Head of caudate nucleus (tissue), 42 donors: ENCODE results near the gene NAP1L2.
"Not testable (repeated sequence)": the region's sequence is repeated elsewhere in the genome, so short reads cannot be mapped to it uniquely, and the experiment has no call there.

ENCODE experiments used
- DNase-seq, 42 donors: peaks; one replicate each; pipeline versions ENCODE4 v3.0.0 to v3.0.0-alpha.2; 2020 to 2021; ENCODE audit warnings: mixed read lengths in 7 of 42
- intact Hi-C: fragments of 100-400 bp; cut with DNase I; formaldehyde crosslinking; loops from one replicate; pipeline ENCODE4 v1.15.0; 2022

The NAP1L2 gene, protein sequence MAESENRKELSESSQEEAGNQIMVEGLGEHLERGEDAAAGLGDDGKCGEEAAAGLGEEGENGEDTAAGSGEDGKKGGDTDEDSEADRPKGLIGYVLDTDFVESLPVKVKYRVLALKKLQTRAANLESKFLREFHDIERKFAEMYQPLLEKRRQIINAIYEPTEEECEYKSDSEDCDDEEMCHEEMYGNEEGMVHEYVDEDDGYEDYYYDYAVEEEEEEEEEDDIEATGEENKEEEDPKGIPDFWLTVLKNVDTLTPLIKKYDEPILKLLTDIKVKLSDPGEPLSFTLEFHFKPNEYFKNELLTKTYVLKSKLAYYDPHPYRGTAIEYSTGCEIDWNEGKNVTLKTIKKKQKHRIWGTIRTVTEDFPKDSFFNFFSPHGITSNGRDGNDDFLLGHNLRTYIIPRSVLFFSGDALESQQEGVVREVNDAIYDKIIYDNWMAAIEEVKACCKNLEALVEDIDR

DNA sequence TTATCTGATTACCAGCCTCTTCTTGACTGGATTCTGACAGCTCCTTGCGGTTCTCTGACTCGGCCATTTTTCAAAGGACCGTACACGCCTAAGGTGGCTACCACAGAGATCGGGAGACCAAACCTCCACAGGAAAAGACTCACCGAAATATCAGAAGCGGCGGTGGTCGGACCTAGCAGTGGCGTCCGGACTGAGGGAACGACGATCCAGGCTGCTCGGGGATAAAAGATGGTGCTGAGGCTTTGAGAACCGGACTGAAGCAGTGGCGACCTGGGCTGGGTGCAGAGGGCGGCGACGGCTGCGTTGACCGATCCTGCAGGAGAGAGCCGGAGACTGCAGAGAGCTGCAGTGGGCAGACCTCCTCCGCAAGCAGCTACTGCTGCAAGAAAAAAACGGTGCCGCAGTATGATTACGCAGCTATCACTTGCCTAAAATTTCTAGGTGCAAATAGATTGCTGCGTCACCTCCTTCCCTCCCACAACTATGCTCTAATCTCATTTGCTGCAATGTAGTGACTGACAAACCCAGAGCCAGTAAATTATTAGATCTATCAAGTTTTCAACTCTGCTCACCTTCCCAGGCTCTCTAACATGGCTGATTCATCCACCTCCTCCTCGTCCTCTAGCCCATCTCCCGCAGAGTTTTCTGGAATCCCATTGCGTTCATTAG, at the start of gene NAP1L2:
Gene NAP1L2, minus strand, starts transcription at position 426 of the 669 bp plus-strand sequence. Its CDS starts 359 bp downstream, at position 67.
- peak; percentile 15 to 80 (median 51) for DNase-seq
- intact Hi-C loops, result no loop called here

DNA sequence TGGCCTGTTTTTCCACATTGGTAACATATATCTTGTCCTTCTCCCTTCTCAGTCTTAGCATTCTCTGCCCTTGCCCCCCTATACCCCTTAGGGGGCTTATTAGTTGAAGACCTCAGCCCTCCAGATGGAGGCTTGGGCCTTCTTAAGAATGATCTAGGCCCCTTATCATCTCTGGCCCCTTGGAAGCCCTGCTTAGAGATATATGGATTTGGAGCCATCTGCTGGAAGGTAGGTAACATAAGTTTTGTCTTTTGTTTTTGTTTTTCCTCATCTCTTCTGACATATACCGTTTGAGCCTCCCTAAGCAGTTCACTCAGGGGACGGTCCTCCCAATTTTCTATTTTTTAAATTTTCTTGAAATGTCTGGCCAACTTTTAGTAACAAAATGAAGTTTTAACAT, 48.3 kb upstream of the NAP1L2 start:
- no peak for DNase-seq
- intact Hi-C loops, result no loop called here

DNA sequence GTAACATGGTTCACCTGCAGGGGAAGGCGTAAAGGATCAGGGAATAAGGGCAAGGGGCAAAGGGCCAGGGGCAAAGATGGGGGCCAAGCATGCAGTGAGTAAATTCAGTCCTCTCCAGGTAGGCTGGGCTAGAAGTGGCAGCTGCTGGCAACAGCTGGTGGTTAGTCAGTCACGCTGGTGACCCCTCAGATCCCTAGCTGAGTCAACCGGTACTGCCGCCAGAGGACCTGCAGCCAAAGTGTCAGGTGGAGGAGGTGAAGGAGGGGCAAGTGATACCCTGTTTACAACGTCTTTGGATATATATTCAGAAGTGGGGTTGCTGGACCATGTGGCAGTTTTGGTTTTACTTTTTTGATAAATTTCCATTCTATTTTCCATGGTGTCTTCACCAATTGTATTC, 24.6 kb upstream of the NAP1L2 start:
- intact Hi-C loops, result no loop called here
- DNase-seq, result no peak

DNA sequence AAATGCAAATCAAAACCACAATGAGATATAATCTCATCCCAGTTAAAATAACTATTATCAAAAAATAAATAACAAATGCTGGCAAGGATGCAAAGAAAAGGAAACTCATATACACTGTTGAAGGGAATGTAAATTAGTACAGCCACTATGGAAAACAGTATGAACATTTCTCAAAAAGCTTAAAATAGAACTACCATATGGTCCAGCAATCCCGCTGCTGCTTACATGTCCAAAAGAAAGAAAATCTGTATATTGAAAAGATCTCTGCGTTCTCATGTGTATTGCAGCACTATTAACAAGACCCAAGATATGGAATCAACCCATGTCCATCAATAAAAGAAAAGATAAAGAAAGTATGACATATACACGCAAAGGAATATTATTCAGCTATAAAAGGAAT, 3.0 kb upstream of the NAP1L2 start:
- no peak for DNase-seq
- intact Hi-C loops, result no loop called here

DNA sequence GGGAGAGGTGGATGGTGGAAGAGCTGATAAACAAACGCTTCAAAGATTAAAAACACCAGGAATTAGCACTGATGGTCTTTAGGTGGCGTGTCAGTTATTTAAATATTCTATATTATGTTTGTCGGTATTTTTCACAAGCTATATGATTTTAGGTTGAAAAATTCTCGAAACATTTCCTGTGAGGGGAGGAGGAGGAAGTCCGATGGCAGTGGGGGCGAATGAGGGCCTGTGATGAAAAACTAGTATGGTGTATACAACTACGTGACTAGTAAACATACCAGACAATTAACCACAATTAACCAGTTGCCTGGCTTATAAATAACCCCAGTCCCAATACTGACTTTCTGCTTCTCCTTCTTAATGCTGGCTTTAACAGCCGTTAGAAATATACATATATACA, 595 bp upstream of the NAP1L2 start:
- DNase-seq, result no peak
- intact Hi-C loops, result no loop called here

DNA sequence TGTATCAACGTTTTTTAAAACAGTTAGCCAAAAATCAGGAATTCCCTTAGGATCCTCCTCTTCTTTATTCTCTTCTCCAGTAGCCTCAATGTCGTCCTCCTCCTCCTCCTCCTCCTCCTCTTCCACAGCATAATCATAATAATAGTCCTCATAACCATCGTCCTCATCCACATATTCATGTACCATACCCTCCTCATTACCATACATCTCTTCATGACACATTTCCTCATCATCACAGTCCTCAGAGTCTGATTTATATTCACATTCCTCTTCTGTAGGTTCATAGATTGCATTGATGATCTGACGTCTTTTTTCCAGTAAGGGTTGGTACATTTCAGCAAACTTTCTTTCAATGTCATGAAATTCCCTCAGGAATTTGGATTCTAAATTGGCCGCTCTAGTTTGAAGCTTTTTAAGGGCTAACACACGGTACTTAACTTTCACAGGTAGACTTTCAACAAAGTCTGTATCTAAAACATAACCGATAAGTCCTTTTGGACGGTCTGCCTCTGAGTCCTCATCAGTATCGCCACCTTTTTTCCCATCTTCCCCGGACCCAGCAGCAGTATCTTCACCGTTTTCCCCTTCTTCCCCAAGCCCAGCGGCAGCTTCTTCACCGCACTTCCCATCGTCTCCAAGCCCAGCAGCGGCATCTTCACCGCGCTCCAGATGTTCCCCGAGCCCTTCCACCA, 771 bp downstream of the NAP1L2 start:
- intact Hi-C loops, result no loop called here
- peak in 19 of 42 donors; percentile 3 to 43 (median 14) for DNase-seq

DNA sequence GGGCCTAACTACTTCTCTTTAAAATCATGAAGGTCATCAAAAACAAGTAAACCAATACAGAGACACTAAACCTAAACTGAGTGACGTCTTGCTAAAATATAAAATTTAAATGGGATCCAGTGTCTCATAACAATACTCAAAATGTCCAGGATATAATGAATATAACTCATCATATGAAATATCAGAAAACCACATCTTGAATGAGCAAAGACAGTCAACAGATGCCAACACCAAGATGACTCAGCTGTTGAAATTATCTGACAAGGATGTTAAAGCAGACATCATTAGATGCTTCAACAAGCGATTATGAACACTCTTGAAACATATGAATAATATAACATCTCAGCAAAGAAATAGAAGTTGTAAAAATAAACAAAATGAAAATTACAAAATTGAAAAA, 8.3 kb downstream of the NAP1L2 start:
- no peak for DNase-seq
- intact Hi-C loops, result no loop called here

DNA sequence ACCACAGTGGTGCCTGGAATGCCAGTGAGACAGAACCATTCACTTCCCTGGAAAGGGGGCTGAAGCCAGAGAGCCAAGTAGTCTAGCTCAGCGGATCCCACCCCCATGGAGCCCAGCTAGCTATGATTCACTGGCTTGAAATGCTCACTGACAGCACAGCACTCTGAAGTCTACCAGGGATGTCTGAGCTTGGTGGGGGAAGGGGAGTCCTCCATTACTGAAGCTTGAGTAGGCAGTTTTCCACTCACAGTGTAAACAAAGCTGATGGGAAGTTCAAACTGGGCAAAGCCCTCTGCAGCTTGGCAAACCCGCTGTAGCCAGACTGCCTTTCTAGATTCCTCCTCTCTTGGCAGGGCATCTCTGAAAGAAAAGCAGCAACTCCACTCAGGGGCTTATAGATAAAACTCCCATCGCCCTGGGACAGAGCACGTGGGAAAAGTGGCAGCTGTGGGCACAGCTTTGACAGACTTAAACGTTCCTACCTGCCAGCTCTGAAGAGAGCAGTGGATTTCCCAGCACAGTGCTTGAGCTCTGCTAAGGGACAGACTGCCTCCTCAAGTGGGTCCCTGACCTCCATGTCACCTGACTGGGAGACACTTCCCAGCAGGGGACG, 32.0 kb downstream of the NAP1L2 start:
- DNase-seq, result no peak
- intact Hi-C loops, result no loop called here

DNA sequence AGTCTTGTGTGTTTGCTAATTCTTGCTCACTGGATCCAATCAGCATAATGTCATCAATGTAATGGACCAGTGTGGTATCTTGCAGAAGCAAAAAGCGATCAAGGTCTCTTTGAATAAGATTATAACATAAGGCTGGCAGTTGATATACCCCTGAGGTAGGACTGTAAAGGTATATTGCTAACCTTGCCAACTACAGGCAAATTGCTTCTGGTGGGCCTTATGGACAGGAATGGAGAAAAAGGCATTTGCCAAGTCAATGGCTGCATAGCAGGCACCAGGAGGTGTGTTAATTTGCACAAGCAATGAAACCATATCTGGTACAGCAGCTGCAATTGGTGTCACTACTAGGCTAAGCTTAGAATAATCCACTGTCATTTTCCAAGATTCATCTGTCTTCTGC, 45.7 kb downstream of the NAP1L2 start:
- intact Hi-C loops, DNase-seq: not testable (repeated sequence)
